HL-60 (cell line): ENCODE results near the gene CTNNA3.

Experiments
- DNase-seq, 2 experiments: peaks; one replicate each; pipeline ENCODE4 v3.0.0-alpha.2; 2010 to 2020; ENCODE audit warnings: low read depth in 1 of 2, low spot score in 1 of 2
- H3K27ac ChIP-seq: fragments of 250-450 bp; sonication (Bioruptor Pico); replicated peaks from 2 replicates; pipeline ENCODE4 v1.5.1; 2020; ENCODE audit warnings: mild to moderate bottlenecking, moderate library complexity
- H3K27me3 ChIP-seq: fragments of 250-450 bp; sonication (Bioruptor Pico); 2 replicates; pipeline ENCODE4 v1.5.1; 2021; ENCODE audit warnings: mild to moderate bottlenecking, moderate library complexity; ENCODE audit not compliant: insufficient read depth, poor library complexity, severe bottlenecking
- H3K4me3 ChIP-seq: replicated peaks from 2 replicates; pipeline ENCODE4 v1.5.1; 2011; ENCODE audit warnings: mild to moderate bottlenecking, control low read depth, low read length; ENCODE audit not compliant: insufficient read depth
- GABPA ChIP-seq: IDR thresholded peaks from 2 replicates; pipeline ENCODE4 v1.6.1; 2012; ENCODE audit warnings: low read depth
- POLR2AphosphoS5 ChIP-seq: IDR thresholded peaks from 2 replicates; pipeline ENCODE4 v1.6.1; 2012; ENCODE audit warnings: low read depth
- SPI1 ChIP-seq: IDR thresholded peaks from 2 replicates; pipeline ENCODE4 v1.6.1; 2012; ENCODE audit warnings: low read depth, mild to moderate bottlenecking, borderline replicate concordance
- TF ChIP-seq, protein P1 (sequence below): IDR thresholded peaks from one replicate; pipeline ENCODE4 v1.5.1; 2011; ENCODE audit warnings: low read length, control low read depth, inconsistent platforms; ENCODE audit not compliant: insufficient read depth
- TF ChIP-seq, protein P2 (sequence below): IDR thresholded peaks from 2 replicates; pipeline ENCODE4 v1.6.1; 2012; ENCODE audit warnings: low read depth; ENCODE audit not compliant: insufficient replicate concordance

Gene CTNNA3

DNA sequence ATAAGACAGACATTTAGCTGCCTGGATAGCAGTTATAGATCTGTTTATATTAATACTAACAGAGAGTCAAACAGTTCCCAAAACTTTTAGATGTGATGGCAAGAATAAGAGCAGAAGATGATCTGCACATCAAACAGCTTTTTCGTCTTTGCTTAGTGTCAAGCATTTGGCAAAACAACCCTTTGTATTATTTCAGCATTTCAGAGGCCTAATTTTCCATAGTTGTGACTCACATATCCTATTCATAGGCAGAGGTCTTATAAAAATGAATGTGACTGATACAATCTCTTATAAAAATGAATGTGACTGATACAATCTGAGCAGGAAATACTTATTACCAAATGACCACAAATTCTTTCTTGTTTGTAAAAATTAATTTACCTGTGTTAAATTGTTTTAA lies 699.0 kb downstream of the CTNNA3 start:
- Histone ChIP-seq H3K27ac (no peak overlapping the region), H3K27me3 (no peaks in the 10 kb centered on the region), H3K4me3 (no peak overlapping the region)
- no peak for DNase-seq
- TF ChIP-seq, protein P1, sequence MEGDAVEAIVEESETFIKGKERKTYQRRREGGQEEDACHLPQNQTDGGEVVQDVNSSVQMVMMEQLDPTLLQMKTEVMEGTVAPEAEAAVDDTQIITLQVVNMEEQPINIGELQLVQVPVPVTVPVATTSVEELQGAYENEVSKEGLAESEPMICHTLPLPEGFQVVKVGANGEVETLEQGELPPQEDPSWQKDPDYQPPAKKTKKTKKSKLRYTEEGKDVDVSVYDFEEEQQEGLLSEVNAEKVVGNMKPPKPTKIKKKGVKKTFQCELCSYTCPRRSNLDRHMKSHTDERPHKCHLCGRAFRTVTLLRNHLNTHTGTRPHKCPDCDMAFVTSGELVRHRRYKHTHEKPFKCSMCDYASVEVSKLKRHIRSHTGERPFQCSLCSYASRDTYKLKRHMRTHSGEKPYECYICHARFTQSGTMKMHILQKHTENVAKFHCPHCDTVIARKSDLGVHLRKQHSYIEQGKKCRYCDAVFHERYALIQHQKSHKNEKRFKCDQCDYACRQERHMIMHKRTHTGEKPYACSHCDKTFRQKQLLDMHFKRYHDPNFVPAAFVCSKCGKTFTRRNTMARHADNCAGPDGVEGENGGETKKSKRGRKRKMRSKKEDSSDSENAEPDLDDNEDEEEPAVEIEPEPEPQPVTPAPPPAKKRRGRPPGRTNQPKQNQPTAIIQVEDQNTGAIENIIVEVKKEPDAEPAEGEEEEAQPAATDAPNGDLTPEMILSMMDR, result no peak

DNA sequence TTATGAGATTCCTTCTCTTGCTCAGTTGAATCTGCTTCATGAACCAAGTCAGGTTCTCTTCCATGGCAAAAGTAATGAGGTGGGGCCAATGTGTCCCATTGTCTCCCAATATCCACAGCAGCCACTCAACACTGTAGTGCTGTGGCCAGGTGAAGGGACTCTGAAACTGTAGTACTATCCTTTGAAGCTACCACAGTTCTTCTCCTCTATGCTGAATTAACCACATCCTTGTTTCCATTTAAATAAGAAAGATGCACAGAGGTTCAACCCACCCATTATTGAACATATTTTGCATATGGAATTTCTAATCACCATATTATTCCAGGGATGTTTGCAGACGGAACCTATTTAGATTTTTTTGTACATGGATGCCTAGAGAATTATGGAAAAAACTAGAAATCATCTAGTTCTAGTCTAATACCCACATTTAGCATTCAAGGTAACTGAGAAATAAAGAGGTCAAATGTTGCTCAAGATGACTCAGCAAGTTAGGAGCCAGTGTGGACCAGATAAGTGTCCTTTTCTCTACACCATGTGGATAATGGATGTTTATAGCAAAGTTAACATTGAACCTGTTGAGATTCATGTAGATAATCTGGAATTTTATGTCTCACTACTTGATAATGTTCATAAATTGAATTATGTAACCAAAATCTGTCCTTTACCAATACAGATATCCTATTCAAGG lies 705.7 kb downstream of the CTNNA3 start:
- TF ChIP-seq SPI1, result no peak
- no peak for TF ChIP-seq GABPA
- TF ChIP-seq, protein P1, result no peak
- TF ChIP-seq POLR2AphosphoS5, result no peak
- TF ChIP-seq, protein P2, sequence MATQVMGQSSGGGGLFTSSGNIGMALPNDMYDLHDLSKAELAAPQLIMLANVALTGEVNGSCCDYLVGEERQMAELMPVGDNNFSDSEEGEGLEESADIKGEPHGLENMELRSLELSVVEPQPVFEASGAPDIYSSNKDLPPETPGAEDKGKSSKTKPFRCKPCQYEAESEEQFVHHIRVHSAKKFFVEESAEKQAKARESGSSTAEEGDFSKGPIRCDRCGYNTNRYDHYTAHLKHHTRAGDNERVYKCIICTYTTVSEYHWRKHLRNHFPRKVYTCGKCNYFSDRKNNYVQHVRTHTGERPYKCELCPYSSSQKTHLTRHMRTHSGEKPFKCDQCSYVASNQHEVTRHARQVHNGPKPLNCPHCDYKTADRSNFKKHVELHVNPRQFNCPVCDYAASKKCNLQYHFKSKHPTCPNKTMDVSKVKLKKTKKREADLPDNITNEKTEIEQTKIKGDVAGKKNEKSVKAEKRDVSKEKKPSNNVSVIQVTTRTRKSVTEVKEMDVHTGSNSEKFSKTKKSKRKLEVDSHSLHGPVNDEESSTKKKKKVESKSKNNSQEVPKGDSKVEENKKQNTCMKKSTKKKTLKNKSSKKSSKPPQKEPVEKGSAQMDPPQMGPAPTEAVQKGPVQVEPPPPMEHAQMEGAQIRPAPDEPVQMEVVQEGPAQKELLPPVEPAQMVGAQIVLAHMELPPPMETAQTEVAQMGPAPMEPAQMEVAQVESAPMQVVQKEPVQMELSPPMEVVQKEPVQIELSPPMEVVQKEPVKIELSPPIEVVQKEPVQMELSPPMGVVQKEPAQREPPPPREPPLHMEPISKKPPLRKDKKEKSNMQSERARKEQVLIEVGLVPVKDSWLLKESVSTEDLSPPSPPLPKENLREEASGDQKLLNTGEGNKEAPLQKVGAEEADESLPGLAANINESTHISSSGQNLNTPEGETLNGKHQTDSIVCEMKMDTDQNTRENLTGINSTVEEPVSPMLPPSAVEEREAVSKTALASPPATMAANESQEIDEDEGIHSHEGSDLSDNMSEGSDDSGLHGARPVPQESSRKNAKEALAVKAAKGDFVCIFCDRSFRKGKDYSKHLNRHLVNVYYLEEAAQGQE, result no peak
- no peak overlapping the region for H3K27ac ChIP-seq

DNA sequence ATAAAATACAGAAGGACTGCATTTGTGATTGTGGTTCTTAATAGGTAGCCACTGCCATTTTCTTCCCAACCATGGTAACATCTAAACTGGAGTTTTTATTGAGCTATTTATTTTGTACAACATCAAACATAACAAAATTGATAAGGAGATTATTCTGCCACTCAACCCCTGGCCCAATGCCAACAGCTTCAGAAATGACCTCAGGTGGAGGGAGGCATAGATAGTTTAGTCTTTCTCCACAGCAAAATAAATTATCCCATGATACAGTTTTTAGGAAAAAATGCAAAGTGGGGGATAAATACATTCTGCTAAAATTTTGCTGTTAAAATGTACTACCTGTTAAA lies 712.5 kb downstream of the CTNNA3 start:
- no peak overlapping the region for H3K27ac ChIP-seq
- no peak overlapping the region for H3K4me3 ChIP-seq
- no peaks in the 10 kb centered on the region for H3K27me3 ChIP-seq
- DNase-seq, result no peak
- no peak for TF ChIP-seq SPI1

More for the DNA sequence above, 705.7 kb downstream of the CTNNA3 start:
- DNase-seq, result no peak
- Histone ChIP-seq H3K4me3 (no peak overlapping the region), H3K27me3 (no peaks in the 10 kb centered on the region)

DNA sequence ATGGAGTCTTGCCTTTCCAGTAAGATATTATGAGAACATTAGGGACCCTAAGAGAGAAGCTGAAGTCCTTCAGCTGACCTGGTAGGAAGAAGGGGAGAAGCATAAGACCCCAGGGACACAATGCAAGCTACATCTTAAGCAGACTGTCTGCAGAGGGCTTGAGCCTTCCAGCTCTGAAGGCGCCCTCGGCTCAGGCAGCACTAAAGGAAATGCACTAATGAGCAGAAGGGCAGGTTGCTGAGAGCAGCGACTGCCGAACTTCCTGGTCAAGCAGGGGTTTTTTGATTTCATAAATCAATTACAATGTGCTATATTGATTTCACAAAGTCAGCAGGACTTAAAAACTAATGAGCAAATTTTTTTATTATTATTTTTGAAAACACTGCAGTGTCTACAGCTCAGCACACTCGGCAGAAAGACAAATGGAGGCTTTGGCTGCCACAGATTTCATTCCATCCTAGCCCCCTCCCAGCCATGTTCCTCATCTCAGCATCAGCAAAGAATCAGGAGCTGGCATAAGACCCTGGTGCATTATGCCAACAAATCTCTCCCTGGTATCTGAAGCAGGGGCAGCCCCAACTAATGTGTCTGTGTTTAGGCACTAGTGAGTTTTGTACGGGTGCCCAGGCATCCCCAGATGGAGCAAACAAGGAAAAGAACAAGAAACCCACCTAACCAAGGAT lies 713.1 kb downstream of the CTNNA3 start:
- TF ChIP-seq GABPA (no peak), POLR2AphosphoS5 (no peak), SPI1 (no peak)
- TF ChIP-seq, protein P2, result no peak
- TF ChIP-seq, protein P1, result no peak
- Histone ChIP-seq H3K4me3 (no peak overlapping the region), H3K27ac (no peak overlapping the region), H3K27me3 (no peaks in the 10 kb centered on the region)
- DNase-seq, result no peak
